Measurements from ENCODE around the gene TMEM63C.
"Not testable (repeated sequence)": the region's sequence is repeated elsewhere in the genome, so short reads cannot be mapped to it uniquely, and the experiment has no call there.

Gene TMEM63C

GRCh38 chr14:77259025-77259715 lies 77.6 kb downstream of the TMEM63C start:
- DNase-seq = no peak

- DNase-seq = no peak
Measured at GRCh38 chr14:77260199-77260598, 78.6 kb downstream of the TMEM63C start.

GRCh38 chr14:77260631-77261030 lies 79.0 kb downstream of the TMEM63C start:
- DNase-seq = no peak

- DNase-seq = no peak
Measured at GRCh38 chr14:77264466-77265186, 83.0 kb downstream of the TMEM63C start.

- DNase-seq = no peak
Measured at GRCh38 chr14:77265187-77265515, 83.6 kb downstream of the TMEM63C start.

GRCh38 chr14:77265561-77266335 lies 84.2 kb downstream of the TMEM63C start:
- DNase-seq = no peak

- DNase-seq = no peak
Measured at GRCh38 chr14:77266336-77266735, 84.7 kb downstream of the TMEM63C start.

- DNase-seq = no peak
Measured at GRCh38 chr14:77267937-77268699, 86.5 kb downstream of the TMEM63C start.

- no peak for DNase-seq
Measured at GRCh38 chr14:77268989-77269600, 87.5 kb downstream of the TMEM63C start.

GRCh38 chr14:77270361-77271112 lies 88.9 kb downstream of the TMEM63C start:
- no peak for DNase-seq

GRCh38 chr14:77271113-77271710 lies 89.6 kb downstream of the TMEM63C start, which contains the start of gene NGB:
Gene NGB (minus strand): TSS chr14:77271206. CDS start chr14:77270937, 269 bp downstream.
- no peak for DNase-seq

- no peak for DNase-seq
Measured at GRCh38 chr14:77272261-77272660, 90.7 kb downstream of the TMEM63C start.

GRCh38 chr14:77273796-77274195 lies 92.2 kb downstream of the TMEM63C start:
- no peak for DNase-seq

- DNase-seq = no peak
Measured at GRCh38 chr14:77275041-77275580, 93.5 kb downstream of the TMEM63C start.

- no peak for DNase-seq
Measured at GRCh38 chr14:77275601-77276017, 94.0 kb downstream of the TMEM63C start.

- DNase-seq = no peak
Measured at GRCh38 chr14:77276295-77276935, 94.8 kb downstream of the TMEM63C start.

- no peak for DNase-seq
Measured at GRCh38 chr14:77276959-77277358, 95.4 kb downstream of the TMEM63C start.

GRCh38 chr14:77278461-77279230 lies 97.0 kb downstream of the TMEM63C start:
- DNase-seq = no peak

- no peak for DNase-seq
Measured at GRCh38 chr14:77279719-77280118, 98.1 kb downstream of the TMEM63C start.

GRCh38 chr14:77280921-77281320 lies 99.3 kb downstream of the TMEM63C start:
- not testable (repeated sequence) for DNase-seq
